Right forelimb (tissue), 1 donor: ENCODE results near the gene ELMO3.
A peak's percentile ranks its signal among the peaks of the same experiment; 100 is the strongest.

Experiments
- DNase-seq: peaks from one replicate; pipeline ENCODE4 v3.0.0-alpha.2; 2018

ELMO3 gene

GRCh38 chr16:67183627-67184452 is 15.1 kb upstream of the ELMO3 start, which contains the start of gene MATCAP1:
MATCAP1 (minus strand) TSS chr16:67183963; CDS start chr16:67180610, 3,353 bp downstream.
- DNase-seq: peak; percentile 97

GRCh38 chr16:67184453-67184994 is 14.4 kb upstream of the ELMO3 start:
- DNase-seq: no peak

GRCh38 chr16:67184995-67185650 is 13.8 kb upstream of the ELMO3 start:
- peak; percentile 95 for DNase-seq

- DNase-seq: no peak
These were observed 13.2 kb upstream of the ELMO3 start for GRCh38 chr16:67185651-67186134.

GRCh38 chr16:67186550-67186950 is 12.4 kb upstream of the ELMO3 start:
- no peak for DNase-seq

- no peak for DNase-seq
These were observed 11.6 kb upstream of the ELMO3 start for GRCh38 chr16:67187175-67187890.

- no peak for DNase-seq
These were observed 10.6 kb upstream of the ELMO3 start for GRCh38 chr16:67188323-67188722.

- no peak for DNase-seq
These were observed 10.1 kb upstream of the ELMO3 start for GRCh38 chr16:67188798-67189197.

- no peak for DNase-seq
These were observed 8.9 kb upstream of the ELMO3 start, which contains the start of gene EXOC3L1 for GRCh38 chr16:67190041-67190440. EXOC3L1 (minus strand) TSS chr16:67190136; CDS start chr16:67189676, 460 bp downstream.

- no peak for DNase-seq
These were observed 8.2 kb upstream of the ELMO3 start for GRCh38 chr16:67190448-67191399.

- no peak for DNase-seq
These were observed 7.4 kb upstream of the ELMO3 start for GRCh38 chr16:67191411-67191994.

- DNase-seq: peak; percentile 93
These were observed 6.8 kb upstream of the ELMO3 start, which contains the start of gene E2F4 for GRCh38 chr16:67191995-67192681. E2F4 (plus strand) TSS chr16:67192155; CDS start chr16:67192228, 73 bp downstream.

GRCh38 chr16:67192781-67193361 is 6.1 kb upstream of the ELMO3 start:
- DNase-seq: no peak

GRCh38 chr16:67193536-67193935 is 5.4 kb upstream of the ELMO3 start:
- DNase-seq: no peak

- DNase-seq: no peak
These were observed 4.7 kb upstream of the ELMO3 start for GRCh38 chr16:67194260-67194659.

GRCh38 chr16:67195676-67196075 is 3.3 kb upstream of the ELMO3 start:
- DNase-seq: no peak

- DNase-seq: no peak
These were observed 2.0 kb upstream of the ELMO3 start for GRCh38 chr16:67196881-67197280.

- DNase-seq: no peak
These were observed 1.2 kb upstream of the ELMO3 start for GRCh38 chr16:67197704-67198103.

GRCh38 chr16:67198238-67198734 is 645 bp upstream of the ELMO3 start:
- no peak for DNase-seq

- no peak for DNase-seq
These were observed 872 bp downstream of the ELMO3 start for GRCh38 chr16:67199808-67200198.
